GM18858 (cell line): ENCODE measurements around the gene SORCS2.
A peak's percentile ranks its signal among the peaks of the same experiment; 100 is the strongest.

Experiments used
- ATAC-seq: cut with Tn5 transposase; IDR thresholded peaks from one replicate; pipeline ENCODE4 v1.9.1; 2021; ENCODE audit not compliant: unreplicated experiment

The SORCS2 gene

DNA sequence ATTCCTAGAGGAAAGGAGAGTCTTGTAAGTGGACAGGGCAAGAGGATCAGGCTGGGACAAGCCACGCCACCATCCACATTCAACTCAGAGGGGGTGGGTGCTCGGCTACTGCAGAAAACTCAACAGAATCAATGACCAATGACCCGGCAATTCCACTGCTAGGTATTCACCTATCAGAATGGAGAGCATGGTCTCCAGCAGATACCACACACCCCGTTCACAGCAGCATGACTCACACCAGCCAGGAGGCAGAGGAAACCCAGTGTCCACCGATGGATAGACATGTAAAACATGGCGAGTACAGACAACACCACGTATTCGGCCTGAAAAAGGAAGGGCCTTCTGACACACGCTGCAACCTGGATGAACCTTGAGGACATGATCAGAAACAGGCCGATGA is 571.5 kb downstream of the SORCS2 start:
- ATAC-seq = no peak

DNA sequence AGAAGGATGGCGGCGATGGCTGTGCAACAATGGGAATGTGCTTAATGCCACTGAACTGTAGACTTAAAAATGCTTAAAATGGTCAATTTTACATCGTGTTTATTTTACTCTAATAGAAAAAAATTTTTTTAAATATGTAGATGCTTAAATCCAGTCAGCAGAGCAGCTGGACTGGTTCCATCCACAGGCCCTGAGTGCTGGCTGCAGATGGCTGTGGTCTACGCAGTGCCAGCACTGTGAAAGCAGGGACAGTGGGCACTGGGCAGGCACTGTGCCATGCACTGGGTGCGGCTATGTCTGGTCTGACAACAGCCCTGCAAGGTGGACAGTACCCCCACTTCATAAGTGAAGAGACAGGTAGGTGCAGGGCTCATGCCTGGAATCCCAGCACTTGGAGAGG is 572.1 kb downstream of the SORCS2 start:
- ATAC-seq = no peak

- no peak for ATAC-seq
These were observed 573.3 kb downstream of the SORCS2 start for GRCh38 chr4:7765666-7766065.

DNA sequence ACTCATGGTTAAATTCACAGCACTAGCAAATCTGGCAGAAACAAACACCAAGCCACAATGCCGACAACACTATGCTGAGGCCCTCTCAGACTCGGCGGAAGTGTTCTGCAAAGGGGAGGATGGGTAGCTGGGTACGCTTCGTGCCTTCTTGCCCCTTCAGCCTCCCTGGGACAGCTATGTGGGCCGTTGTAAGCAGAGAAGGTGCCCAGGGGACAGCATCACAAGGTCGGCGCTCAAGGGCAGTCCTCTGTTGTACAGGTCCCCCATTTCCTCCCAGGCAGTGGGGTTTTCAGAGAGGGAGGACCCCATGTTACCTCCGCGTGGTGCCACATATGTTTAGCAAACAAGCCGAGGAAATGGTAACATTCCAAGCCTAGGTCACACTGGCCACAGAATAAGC is 573.7 kb downstream of the SORCS2 start:
- ATAC-seq = no peak

DNA sequence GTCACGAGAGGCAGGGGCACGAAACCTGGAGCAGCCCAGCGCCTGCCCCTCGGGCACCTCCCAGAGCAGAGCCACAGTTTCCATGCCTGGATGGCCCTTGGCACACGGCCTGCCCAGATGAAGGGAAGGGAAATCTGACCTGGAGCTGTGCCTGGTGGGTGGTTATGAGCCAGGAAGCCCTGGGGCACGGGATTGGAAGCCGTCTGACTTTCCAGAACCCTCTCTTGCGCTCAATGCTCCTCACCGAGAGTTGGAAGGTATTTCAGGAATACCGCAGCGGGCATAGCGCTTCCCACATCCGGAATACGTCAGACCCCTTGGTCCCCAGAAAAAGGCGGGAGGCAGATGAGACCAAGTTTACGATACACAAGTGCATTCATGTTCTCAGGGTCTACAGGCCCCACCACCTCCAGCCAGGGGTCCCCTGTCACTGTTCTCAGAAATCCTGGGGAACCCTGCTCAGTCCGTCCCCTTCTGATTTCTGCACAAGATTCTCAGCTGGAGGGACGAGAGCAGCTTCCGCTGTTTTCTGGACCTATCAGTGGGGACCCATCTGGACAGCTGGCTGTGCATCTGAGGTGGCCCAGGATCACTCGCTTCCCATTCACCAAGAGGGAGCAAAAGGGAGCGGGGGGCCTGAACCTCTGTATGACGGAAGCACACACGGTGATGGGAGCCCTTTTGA is 574.5 kb downstream of the SORCS2 start:
- no peak for ATAC-seq

DNA sequence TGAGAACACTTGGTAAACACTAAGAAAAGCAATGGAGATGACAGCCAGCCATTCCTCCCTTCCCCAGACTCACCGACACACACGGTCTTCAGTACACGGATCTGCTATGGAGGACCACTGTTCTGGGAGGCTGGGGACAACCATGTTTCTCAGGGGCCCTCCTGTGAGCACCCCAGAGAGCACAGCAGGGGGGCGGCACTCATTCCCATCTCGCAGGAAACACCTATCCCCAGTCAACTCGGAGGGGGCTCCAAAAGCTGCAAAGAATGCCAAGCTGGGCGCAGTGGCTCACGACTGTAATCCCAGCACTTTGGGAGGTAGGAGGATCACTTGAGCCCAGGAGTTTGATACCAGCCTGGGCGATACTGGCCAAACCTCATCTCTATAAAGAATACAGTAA is 575.2 kb downstream of the SORCS2 start:
- no peak for ATAC-seq

DNA sequence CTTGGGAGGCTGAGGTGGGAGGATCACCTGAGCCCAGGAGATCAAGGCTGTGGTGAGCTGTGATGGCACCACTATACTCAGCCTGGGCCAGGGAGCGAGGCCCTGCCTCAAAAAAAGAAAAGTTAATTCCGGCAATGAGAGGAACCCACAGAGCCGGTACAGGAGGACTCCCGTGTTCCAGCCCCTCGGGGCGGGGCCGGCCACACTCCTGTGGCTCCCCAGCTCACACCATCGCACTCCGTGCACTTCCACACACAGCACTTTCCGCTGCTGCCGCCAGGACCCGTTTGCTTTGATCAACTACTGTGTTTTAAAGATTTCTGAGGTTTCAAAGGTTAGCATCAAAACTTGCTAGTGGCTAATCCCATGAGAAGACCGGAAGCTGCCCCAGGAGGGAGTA is 575.6 kb downstream of the SORCS2 start:
- no peak for ATAC-seq

GRCh38 chr4:7768736-7769135 is 576.4 kb downstream of the SORCS2 start:
- no peak for ATAC-seq

DNA sequence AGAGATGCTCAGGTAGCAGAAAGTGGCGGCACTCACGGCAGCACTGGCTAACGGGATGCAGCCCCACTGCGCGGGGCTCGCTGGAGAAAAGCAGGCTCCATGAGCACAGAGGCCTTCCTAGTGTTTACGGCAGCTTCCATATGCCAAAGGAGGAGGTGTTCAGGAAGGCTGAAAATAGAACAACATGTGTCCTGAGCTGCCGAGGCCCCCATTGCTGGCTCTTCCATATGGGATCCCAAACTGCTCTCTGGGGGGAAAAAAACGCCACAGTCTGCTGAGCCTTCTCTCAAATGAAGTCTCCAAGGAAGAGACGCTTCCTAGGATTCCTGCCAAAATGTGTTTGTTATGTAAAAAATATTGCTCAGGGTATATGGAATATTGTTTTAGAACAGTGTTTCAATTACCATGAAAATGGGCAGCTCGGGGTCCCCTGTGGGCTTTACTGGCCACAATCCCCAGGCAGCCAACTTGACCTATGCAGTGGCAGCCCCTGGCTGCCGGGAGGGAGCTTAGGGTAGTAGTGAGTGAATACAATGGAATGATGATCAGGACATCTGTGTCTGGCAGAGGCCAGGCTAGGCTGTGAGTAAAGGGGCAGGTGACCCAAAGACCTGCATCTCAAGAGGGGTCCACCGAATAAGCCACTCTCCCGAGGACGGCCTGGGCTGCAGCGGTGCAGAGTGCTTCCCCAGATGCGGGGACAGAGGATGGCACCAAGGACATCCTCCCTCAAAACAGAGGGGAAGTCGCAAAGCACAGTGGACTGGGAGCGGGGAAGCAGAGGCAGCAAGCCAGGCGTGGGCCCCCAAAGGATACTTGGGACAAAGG is 577.3 kb downstream of the SORCS2 start:
- ATAC-seq = no peak

DNA sequence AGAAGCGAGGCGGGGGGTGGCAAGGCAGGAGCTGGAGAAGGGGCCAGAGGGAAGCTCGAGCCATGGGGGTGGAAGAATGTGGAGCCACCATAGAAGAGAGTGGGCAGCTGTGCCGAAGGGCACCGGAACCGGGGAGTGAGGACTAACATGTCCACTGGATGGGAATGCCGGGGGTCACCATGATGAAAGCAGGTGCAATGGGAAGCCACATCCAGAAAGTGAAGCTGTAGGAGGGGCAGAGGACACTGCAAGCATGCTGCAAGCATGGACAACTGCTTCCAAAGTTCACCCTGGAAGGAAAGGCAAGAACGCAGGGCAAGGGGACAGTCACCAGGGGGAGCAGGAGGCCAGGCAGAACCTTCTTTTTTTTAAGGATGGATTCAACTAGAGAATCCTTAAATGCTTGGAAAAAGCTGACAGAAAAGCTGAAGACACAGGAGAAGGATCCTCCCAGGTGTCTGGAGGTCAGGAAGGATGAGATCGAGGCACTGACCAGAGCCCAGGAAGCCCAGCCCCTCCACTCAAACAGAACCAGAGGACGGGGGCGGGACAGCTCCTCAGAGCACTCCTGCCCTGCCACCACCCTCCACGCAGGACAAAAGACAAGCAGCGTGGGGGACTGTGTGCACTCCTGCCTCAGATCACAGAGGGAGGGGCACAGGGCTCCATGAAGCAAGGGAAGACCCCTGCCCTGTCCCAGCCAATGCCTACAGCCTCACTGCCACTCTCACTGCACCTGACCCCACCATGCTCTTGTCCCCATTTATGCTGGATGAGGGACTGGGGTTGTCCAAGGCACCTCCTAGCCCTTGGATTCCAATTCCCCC is 578.1 kb downstream of the SORCS2 start:
- ATAC-seq = no peak

- ATAC-seq = no peak
These were observed 578.7 kb downstream of the SORCS2 start for GRCh38 chr4:7771056-7771455.

GRCh38 chr4:7771541-7772507 is 579.5 kb downstream of the SORCS2 start:
- peak; percentile 88 for ATAC-seq

DNA sequence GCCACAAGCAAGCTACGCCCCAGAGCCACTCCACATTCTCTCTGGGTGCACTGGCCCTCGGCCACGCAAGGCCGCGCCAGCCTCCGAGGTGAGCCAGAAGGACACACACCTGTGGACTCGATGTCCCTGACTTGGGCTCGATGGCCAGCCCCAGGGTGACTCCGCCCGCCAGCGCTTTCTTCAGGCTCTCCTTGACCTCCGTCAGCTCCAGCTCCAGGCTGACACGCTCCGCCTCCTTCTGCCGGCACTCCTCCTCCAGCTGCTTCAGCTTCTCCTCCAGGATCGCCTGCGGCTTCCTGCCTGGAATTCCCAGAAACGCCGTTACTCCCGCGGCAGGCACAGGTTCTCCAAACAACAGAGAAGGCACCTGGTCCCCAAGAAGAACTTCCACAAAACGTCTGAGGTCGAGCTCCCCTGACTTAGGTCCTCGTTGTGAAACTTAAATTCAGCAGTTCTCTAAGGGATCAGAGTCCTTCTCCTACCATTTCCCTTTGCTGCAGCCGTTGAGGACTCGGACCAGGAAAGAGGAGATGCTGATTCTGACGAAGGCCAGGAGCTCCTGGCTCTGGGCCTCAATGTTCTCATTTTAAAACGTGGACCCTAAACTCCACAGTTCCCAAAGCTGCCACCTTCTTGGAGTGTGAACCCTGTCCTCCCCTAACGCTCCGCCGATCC is 580.5 kb downstream of the SORCS2 start:
- ATAC-seq = no peak

DNA sequence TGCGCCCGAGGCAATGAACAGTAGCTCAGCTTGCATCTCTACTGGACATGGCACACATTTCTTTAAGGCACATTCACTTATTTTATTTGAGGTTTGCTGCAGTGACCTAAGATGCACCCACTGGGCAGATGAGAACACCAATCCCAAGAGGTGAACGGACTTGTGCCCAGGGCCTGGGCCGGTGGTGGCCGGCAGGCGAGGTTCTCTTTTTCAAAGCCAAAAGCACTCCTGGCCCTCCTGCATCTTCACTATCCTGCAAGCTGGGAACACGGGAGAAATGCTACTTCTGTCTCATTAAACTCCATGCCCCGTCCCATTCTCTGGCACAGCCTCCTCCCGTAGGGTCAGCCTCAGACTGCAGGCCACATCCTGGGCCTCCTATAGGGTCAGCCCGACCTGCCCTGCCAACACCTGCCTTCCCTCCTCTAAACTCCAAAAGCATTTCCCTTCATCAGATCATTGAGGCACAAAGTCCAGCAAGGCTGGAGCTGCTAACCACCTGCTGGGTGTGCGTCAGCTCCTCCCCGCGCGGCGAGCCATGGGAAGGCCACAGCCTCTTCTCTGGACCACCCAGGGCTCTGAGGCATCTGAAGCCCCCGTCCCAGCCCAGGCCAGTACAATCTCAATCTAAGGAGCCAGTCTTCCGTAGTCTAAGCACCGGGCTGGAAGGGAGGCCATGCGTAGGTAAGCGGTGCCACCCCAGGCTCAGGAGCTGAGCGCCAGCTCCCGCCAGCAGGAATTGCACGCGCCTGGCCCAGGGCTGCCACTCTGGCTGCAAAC is 581.3 kb downstream of the SORCS2 start:
- no peak for ATAC-seq

DNA sequence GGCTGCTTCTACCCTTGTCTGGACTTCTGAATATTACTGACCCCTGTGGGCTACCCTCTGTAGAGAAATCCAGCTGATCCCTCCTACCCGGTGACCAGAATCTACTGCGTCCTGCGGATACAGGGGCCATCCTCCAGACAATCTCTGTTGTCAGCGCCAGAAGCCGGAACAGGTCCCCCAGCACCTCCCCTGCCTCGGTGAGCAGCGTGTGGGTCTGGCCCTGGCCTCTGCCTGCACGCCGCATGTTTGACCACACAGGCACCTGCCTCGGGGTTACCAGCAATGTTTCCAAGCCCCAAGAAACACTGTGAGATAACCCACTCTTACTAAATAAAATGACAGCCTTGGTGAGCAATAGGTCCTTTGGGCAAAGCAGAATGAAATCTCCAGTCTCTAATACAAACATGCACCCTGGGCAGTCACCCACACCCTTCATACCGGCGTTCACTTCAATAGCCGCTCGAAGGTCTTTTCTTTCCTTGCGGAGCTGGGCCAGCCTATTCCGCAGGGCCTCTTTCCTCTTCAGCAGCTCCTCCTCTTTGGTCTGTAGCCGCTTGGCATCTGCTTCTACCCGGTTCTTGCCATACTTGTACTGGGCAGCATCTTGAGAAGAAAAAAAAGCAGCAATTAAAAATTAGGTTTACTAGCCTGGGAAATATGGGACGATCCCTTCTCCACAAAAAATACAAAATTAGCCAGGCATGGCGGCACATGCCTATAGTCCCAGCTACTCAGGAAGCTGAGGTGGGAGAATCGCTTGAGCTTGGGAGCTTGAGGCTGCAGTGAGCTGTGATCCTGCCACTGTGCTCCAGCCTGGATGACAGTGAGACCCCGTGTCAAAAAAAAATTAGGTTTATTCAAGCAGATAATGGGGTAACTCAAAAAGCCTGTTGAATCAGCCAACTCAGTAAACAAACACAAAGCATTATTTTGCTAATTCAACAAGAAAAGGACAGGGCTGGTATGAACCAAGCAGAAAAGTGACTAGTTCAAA is 582.3 kb downstream of the SORCS2 start:
- no peak for ATAC-seq

DNA sequence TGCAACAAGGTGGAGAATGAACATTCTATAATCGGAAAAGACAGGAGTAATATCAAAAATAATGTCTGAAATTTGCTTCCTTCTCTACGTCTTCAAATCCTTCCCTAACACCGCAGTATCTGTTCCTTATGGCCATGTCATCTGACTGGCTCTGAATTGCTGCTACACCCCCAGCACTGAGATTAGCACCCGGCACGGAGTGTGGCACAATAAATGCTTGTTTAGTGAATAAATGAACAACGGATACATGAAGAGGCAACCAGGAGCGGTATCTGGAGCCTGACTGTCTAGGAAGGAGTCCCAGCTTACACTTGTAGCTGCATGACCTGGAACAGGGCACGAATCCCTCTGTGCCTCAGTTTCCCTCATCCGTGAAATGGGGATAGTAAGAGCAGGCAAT is 583.1 kb downstream of the SORCS2 start:
- ATAC-seq = no peak

DNA sequence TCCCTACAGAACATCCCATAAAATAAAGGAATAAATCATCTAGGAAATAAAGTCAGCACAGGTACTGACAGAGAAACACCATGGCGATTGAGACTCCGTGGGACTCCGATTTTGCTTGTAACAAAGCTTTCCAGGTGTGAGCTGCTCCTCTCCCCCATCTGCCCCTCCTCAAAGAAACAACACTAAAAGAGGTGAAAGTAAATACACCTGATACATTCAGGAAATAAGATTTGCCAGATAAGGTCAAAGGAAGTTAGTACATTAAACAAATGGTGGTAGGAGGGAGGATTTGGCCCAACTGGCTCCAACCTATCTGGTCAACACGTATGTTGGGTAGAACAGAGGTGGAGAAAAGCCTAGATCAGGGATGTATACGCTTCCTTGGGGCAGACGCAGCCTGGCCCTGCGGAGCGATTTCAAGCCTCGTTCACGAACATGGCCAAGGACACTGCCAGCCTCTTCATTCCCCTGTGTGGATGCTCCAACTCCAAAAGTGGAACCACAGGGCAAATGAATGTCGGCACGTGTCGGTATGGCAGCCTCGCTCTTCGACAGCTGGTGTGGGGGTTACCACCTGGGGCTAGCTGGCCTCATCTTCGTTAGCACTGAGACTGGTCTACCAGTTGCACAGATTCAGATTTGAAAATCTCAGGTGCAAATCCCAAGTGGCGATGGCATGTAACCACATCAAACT is 584.8 kb downstream of the SORCS2 start:
- no peak for ATAC-seq
